Measurements from ENCODE around the gene LIPG.

Gene LIPG

GRCh38 chr18:49613641-49614151 lies 51.8 kb downstream of the LIPG start:
- DNase-seq: no peak

GRCh38 chr18:49616618-49617328 lies 54.9 kb downstream of the LIPG start:
- no peak for DNase-seq

- no peak for DNase-seq
Observed at GRCh38 chr18:49617329-49617695, 55.5 kb downstream of the LIPG start.

- no peak for DNase-seq
Observed at GRCh38 chr18:49617865-49618264, 56.0 kb downstream of the LIPG start.

GRCh38 chr18:49618742-49619681 lies 57.2 kb downstream of the LIPG start:
- no peak for DNase-seq

- no peak for DNase-seq
Observed at GRCh38 chr18:49619801-49620200, 57.9 kb downstream of the LIPG start.

- DNase-seq: no peak
Observed at GRCh38 chr18:49621301-49621700, 59.4 kb downstream of the LIPG start.

GRCh38 chr18:49621717-49622351 lies 60.0 kb downstream of the LIPG start:
- DNase-seq: no peak

GRCh38 chr18:49623571-49623970 lies 61.7 kb downstream of the LIPG start:
- no peak for DNase-seq

GRCh38 chr18:49625021-49625691 lies 63.3 kb downstream of the LIPG start:
- DNase-seq: no peak

- no peak for DNase-seq
Observed at GRCh38 chr18:49626842-49627467, 65.1 kb downstream of the LIPG start.

GRCh38 chr18:49628119-49628518 lies 66.3 kb downstream of the LIPG start:
- no peak for DNase-seq

GRCh38 chr18:49628881-49629795 lies 67.3 kb downstream of the LIPG start:
- DNase-seq: no peak

GRCh38 chr18:49630246-49630699 lies 68.4 kb downstream of the LIPG start:
- DNase-seq: no peak

- no peak for DNase-seq
Observed at GRCh38 chr18:49631146-49631866, 69.4 kb downstream of the LIPG start.

- no peak for DNase-seq
Observed at GRCh38 chr18:49632588-49632987, 70.7 kb downstream of the LIPG start.

- no peak for DNase-seq
Observed at GRCh38 chr18:49638209-49638785, 76.4 kb downstream of the LIPG start.

GRCh38 chr18:49638891-49639557 lies 77.2 kb downstream of the LIPG start:
- DNase-seq: no peak

GRCh38 chr18:49639643-49640391 lies 78.0 kb downstream of the LIPG start:
- no peak for DNase-seq
